A549 (cell line): ENCODE measurements around the gene PGS1. TPM values are rescaled to one million over a fixed set of nuclear protein-coding genes. Genes with fewer than 3 reads are reported as not detected.
A peak's percentile ranks its signal among the peaks of the same experiment; 100 is the strongest.

Source experiments
- ATAC-seq, 2 experiments: fragments of 200-7000 bp in 1 of 2; fragments of >200 bp in 1 of 2; cut with Nextera tagmentation in 1 of 2; cut with Tn5 transposase in 1 of 2; 3 replicates each; pipeline versions ENCODE4 v1.8.0 to v1.9.1; 2018 to 2020; ENCODE audit warnings: mild to moderate bottlenecking in 1 of 2, moderate library complexity in 1 of 2
- CTCF ChIA-PET: fragments of 300-600 bp; sonication (Branson Sonifier 250); formaldehyde crosslinking; extraction: SDS; loops from one replicate; lab custom pipeline; 2021; ENCODE audit warnings: antibody characterized with exemption, inconsistent platforms; lab: Yijun Ruan, JAX
- POLR2A ChIA-PET: fragments of 350-600 bp; formaldehyde crosslinking; extraction: SDS; loops from one replicate; lab custom pipeline; 2021; ENCODE audit warnings: antibody characterized with exemption, inconsistent platforms; lab: Yijun Ruan, JAX
- DNase-seq, 2 experiments: peaks; one replicate each; pipeline versions ENCODE4 v3.0.0 to v3.0.0-alpha.2; 2011 to 2016; ENCODE audit warnings: low read depth in 1 of 2, low spot score in 1 of 2
- FAIRE-seq: peaks from 2 replicates; lab custom pipeline; 2011; peaks lifted over from hg19 to GRCh38; lab: Jason Lieb, UNC
- H3K27ac ChIP-seq, 2 experiments: fragments of >200 bp; sonication (Bioruptor Twin); formaldehyde crosslinking; 3 replicates each; pipeline ENCODE4 v1.5.1; 2016 to 2017
- H3K4me1 ChIP-seq: fragments of >200 bp; sonication (Bioruptor Twin); formaldehyde crosslinking; 3 replicates; pipeline ENCODE4 v1.6.1; 2016
- H3K4me2 ChIP-seq: fragments of >200 bp; sonication (Bioruptor Twin); formaldehyde crosslinking; 3 replicates; pipeline ENCODE4 v1.6.1; 2016
- H3K4me3 ChIP-seq: fragments of >200 bp; sonication (Bioruptor Twin); formaldehyde crosslinking; 3 replicates; pipeline ENCODE4 v1.5.1; 2016
- H3K9me3 ChIP-seq: fragments of >200 bp; sonication (Bioruptor Twin); formaldehyde crosslinking; 3 replicates; pipeline ENCODE4 v1.6.1; 2016
- CEBPB ChIP-seq, 2 experiments: fragments of >200 bp in 1 of 2; sonication (Bioruptor Twin) in 1 of 2; formaldehyde crosslinking in 1 of 2; IDR thresholded peaks; 2 replicates each; pipeline ENCODE4 v1.6.1; 2012 to 2016
- EHMT2 ChIP-seq: fragments of 200-600 bp; sonication (generic); IDR thresholded peaks from 2 replicates; pipeline ENCODE4 v1.6.1; 2016; ENCODE audit warnings: antibody characterized with exemption, low read depth, mild to moderate bottlenecking, moderate library complexity
- ELK1 ChIP-seq: fragments of 150-350 bp; IDR thresholded peaks from 2 replicates; pipeline ENCODE4 v1.6.1; 2014; ENCODE audit warnings: low read depth, mild to moderate bottlenecking, low read length
- ESRRA ChIP-seq: fragments of 150-350 bp; IDR thresholded peaks from 2 replicates; pipeline ENCODE4 v1.6.1; 2014; ENCODE audit warnings: mild to moderate bottlenecking, low read length, borderline replicate concordance
- FOSB ChIP-seq: fragments of 250-450 bp; sonication (Bioruptor Pico); IDR thresholded peaks from 2 replicates; pipeline ENCODE4 v1.5.0; 2020; ENCODE audit warnings: mild to moderate bottlenecking, moderate library complexity
- HMGXB4 ChIP-seq: fragments of 250-450 bp; sonication (Bioruptor Pico); IDR thresholded peaks from 2 replicates; pipeline ENCODE4 v1.5.0; 2021; ENCODE audit warnings: mild to moderate bottlenecking, moderate library complexity, borderline replicate concordance
- HOXB13 ChIP-seq: fragments of 250-450 bp; sonication (Bioruptor Pico); IDR thresholded peaks from 2 replicates; pipeline ENCODE4 v1.5.0; 2020; ENCODE audit warnings: low read depth, mild to moderate bottlenecking, moderate library complexity
- JUNB ChIP-seq: fragments of >200 bp; sonication (Bioruptor Twin); formaldehyde crosslinking; IDR thresholded peaks from 2 replicates; pipeline ENCODE4 v1.6.1; 2016
- KDM5A ChIP-seq: fragments of 200-600 bp; sonication (generic); IDR thresholded peaks from 2 replicates; pipeline ENCODE4 v1.6.1; 2016; ENCODE audit warnings: antibody characterized with exemption, mild to moderate bottlenecking
- MAZ ChIP-seq: fragments of 150-350 bp; IDR thresholded peaks from 2 replicates; pipeline ENCODE4 v1.6.1; 2014; ENCODE audit warnings: antibody characterized with exemption, low read depth, low read length, borderline replicate concordance
- MYC ChIP-seq: IDR thresholded peaks from 2 replicates; pipeline ENCODE4 v1.6.1; 2012; ENCODE audit warnings: mild to moderate bottlenecking, inconsistent platforms, low read length, improper control_type of control experiment, borderline replicate concordance
- NFE2L2 ChIP-seq: fragments of 150-350 bp; conservative IDR thresholded peaks from 2 replicates; pipeline ENCODE4 v1.6.1; 2014; ENCODE audit warnings: low read length
- RAD21 ChIP-seq, 2 experiments: fragments of >200 bp in 1 of 2; sonication (Bioruptor Twin) in 1 of 2; formaldehyde crosslinking in 1 of 2; IDR thresholded peaks in 1 of 2; conservative IDR thresholded peaks in 1 of 2; 2 replicates in 1 of 2; 3 replicates in 1 of 2; pipeline ENCODE4 v1.6.1; 2012 to 2018; ENCODE audit warnings: inconsistent platforms in 1 of 2
- RARB ChIP-seq: fragments of 250-450 bp; sonication (Bioruptor Pico); IDR thresholded peaks from 2 replicates; pipeline ENCODE4 v1.8.0; 2021; ENCODE audit warnings: mild to moderate bottlenecking, moderate library complexity
- REST ChIP-seq: fragments of 200-600 bp; sonication (generic); IDR thresholded peaks from 2 replicates; pipeline ENCODE4 v1.6.1; 2016; ENCODE audit warnings: antibody characterized with exemption, mild to moderate bottlenecking, moderate library complexity
- SMC3 ChIP-seq: fragments of >200 bp; sonication (Bioruptor Twin); formaldehyde crosslinking; IDR thresholded peaks from 3 replicates; pipeline ENCODE4 v1.6.1; 2018; ENCODE audit warnings: inconsistent platforms
- USF2 ChIP-seq: fragments of 450-650 bp; IDR thresholded peaks from 2 replicates; pipeline ENCODE4 v1.6.1; 2014; ENCODE audit warnings: antibody characterized with exemption
- ZC3H11A ChIP-seq: fragments of 450-650 bp; IDR thresholded peaks from 2 replicates; pipeline ENCODE4 v1.6.1; 2014; ENCODE audit warnings: antibody characterized with exemption, mild to moderate bottlenecking
- ZNF302 ChIP-seq: fragments of 250-450 bp; sonication (Bioruptor Pico); IDR thresholded peaks from 2 replicates; pipeline ENCODE4 v1.9.0; 2021; ENCODE audit warnings: inconsistent platforms, mild to moderate bottlenecking, moderate library complexity
- WGBS: methylation state at CpG from one replicate; pipeline ENCODE4 v1.1.6; 2017; ENCODE audit errors: missing lambda C conversion rate; 5-methylcytosine and 5-hydroxymethylcytosine counted together
- polyA plus RNA-seq, 4 experiments: library from polyadenylated mRNA; depleted of rRNA in 3 of 4; stranded (reverse); fragments of >200 nt; fragmentation: RNase III in 1 of 4; extraction: RNeasy Plus Mini Kit Qiagen cat#74134 plus additional on column Dnase treatment in 1 of 4; gene quantifications; 2 replicates in 3 of 4; 3 replicates in 1 of 4; pipeline ENCODE4 v1.2.3, GENCODE V29; 2011 to 2017

PGS1 gene
- polyA plus RNA-seq, 2 of the 4 experiments (the other 2 are of a cell fraction): 23.7 to 29.5 TPM

- CTCF ChIA-PET: interaction anchor here (5.1 kb wide), 1 partner anchor 15 kb away, joined by 67 read pairs; no protein-coding TSS in a partner anchor
- POLR2A ChIA-PET: no interaction called here
- no peak overlapping the region for H3K4me3 ChIP-seq
- no peak for TF ChIP-seq ZNF302 (CRISPR knock-in tag)
- 0 out of 2 replicates have a peak, but pooled peaks have one; percentile 52 for TF ChIP-seq EHMT2
- no peak for TF ChIP-seq KDM5A
- no peak for TF ChIP-seq ZC3H11A
- H3K4me2 ChIP-seq: no peak overlapping the region
- WGBS: 90% methylated on average over 16 of the region's 16 CpGs
- DNase-seq (no peak), ATAC-seq (peak in 1 of 2 experiments; percentile 25; a peak in 4 of 6 replicates), FAIRE-seq (no peak)
- H3K4me1 ChIP-seq: 0 out of 3 replicates have a peak, but pooled peaks cover 3% of the 10 kb centered on the region
- H3K9me3 ChIP-seq: no peaks in the 10 kb centered on the region
- H3K27ac ChIP-seq: no peak overlapping the region
These were observed 60.4 kb downstream of the PGS1 start for GRCh38 chr17:78438694-78439325.

GRCh38 chr17:78441271-78441971, 63.0 kb downstream of the PGS1 start:
- no peak for TF ChIP-seq MYC
- no peak for TF ChIP-seq EHMT2
- no peak for TF ChIP-seq NFE2L2
- no peak for TF ChIP-seq HMGXB4
- no peak for TF ChIP-seq ZNF302 (CRISPR knock-in tag)
- TF ChIP-seq FOSB: no peak
- no peak for TF ChIP-seq REST
- TF ChIP-seq JUNB: no peak
- no peak for TF ChIP-seq RAD21 (conservative IDR thresholded peaks at IDR 0.05 in 1 of 2, IDR thresholded peaks at IDR 0.05 in 1 of 2)
- no peak for TF ChIP-seq USF2
- TF ChIP-seq ESRRA: no peak
- TF ChIP-seq RARB (CRISPR knock-in tag): no peak
- no peak for TF ChIP-seq CEBPB (IDR thresholded peaks at IDR 0.05)
- TF ChIP-seq ZC3H11A: no peak
- no peak for TF ChIP-seq HOXB13 (CRISPR knock-in tag)
- no peak for TF ChIP-seq MAZ
- no peak for TF ChIP-seq ELK1
- TF ChIP-seq SMC3: no peak
- TF ChIP-seq, all 56 proteins: peak for 0
- ATAC-seq (no peak), DNase-seq (no peak), FAIRE-seq (no peak)
- H3K4me1 ChIP-seq: 0 out of 3 replicates have a peak, but pooled peaks cover 3% of the 10 kb centered on the region
- ChIA-PET POLR2A (no interaction called here), CTCF (interaction anchor here (0.8 to 1.1 kb wide), 2 partner anchors 9 to 81 kb away, joined by 3 to 4 read pairs; no protein-coding TSS in a partner anchor)
- no peak overlapping the region for H3K4me2 ChIP-seq
- H3K27ac ChIP-seq: peak overlapping the region in 1 of 2 experiments; percentile 16; a peak in 2 of 6 replicates
- WGBS: 49% methylated on average over 12 of the region's 12 CpGs
- H3K9me3 ChIP-seq: no peaks in the 10 kb centered on the region
- no peak overlapping the region for H3K4me3 ChIP-seq
